Endodermal cell (in vitro differentiated cells): Measurements from ENCODE around the gene RPL35. TPM values are rescaled to one million over a fixed set of nuclear protein-coding genes. Genes with fewer than 3 reads are reported as not detected.

ENCODE experiments used
- DNase-seq: peaks from one replicate; pipeline ENCODE4 v3.0.0-alpha.2; 2017
- H3K27ac ChIP-seq: 2 replicates; pipeline ENCODE4 v1.5.1; 2013; ENCODE audit warnings: mild to moderate bottlenecking, low read depth, low read length, moderate library complexity
- H3K27me3 ChIP-seq: 2 replicates; pipeline ENCODE4 v1.6.1; 2013; ENCODE audit warnings: mild to moderate bottlenecking, low read length, moderate library complexity; ENCODE audit not compliant: insufficient read depth, control insufficient read depth, poor library complexity, severe bottlenecking
- H3K36me3 ChIP-seq: 2 replicates; pipeline ENCODE4 v1.7.0; 2013; ENCODE audit warnings: mild to moderate bottlenecking, low read length, moderate library complexity; ENCODE audit not compliant: control insufficient read depth, insufficient read depth
- H3K4me1 ChIP-seq: one replicate; pipeline ENCODE4 v1.7.0; 2013; ENCODE audit warnings: low read length; ENCODE audit not compliant: control insufficient read depth, insufficient read depth
- H3K4me3 ChIP-seq: 2 replicates; pipeline ENCODE4 v1.5.1; 2013; ENCODE audit warnings: mild to moderate bottlenecking, low read length, moderate library complexity
- H3K9ac ChIP-seq: 2 replicates; pipeline ENCODE4 v1.6.1; 2013; ENCODE audit warnings: mild to moderate bottlenecking, low read length, moderate library complexity; ENCODE audit not compliant: poor library complexity, severe bottlenecking; ENCODE audit errors: extremely low read depth
- H3K9me3 ChIP-seq: 2 replicates; pipeline ENCODE4 v1.6.1; 2013; ENCODE audit warnings: mild to moderate bottlenecking, low read length, moderate library complexity; ENCODE audit not compliant: control insufficient read depth
- H3K27ac Mint-ChIP-seq: 2 replicates; pipeline ENCODE4 v1.8.0; 2020; ENCODE audit warnings: mixed read lengths
- H3K27me3 Mint-ChIP-seq: 2 replicates; pipeline ENCODE4 v1.8.0; 2021; ENCODE audit warnings: mild to moderate bottlenecking, mixed read lengths; ENCODE audit not compliant: insufficient read depth
- H3K36me3 Mint-ChIP-seq: 2 replicates; pipeline ENCODE4 v1.8.0; 2020; ENCODE audit warnings: low read depth, mixed read lengths
- H3K4me1 Mint-ChIP-seq: 2 replicates; pipeline ENCODE4 v1.8.0; 2020; ENCODE audit warnings: mixed read lengths
- H3K4me3 Mint-ChIP-seq: 2 replicates; pipeline ENCODE4 v1.8.0; 2020; ENCODE audit warnings: mild to moderate bottlenecking, moderate library complexity, mixed read lengths
- H3K9me3 Mint-ChIP-seq: 2 replicates; pipeline ENCODE4 v1.8.0; 2020; ENCODE audit warnings: mild to moderate bottlenecking, mixed read lengths
- CTCF ChIP-seq: fragments of 200-600 bp; sonication (generic); conservative IDR thresholded peaks from 2 replicates; pipeline ENCODE4 v1.5.0; 2021; ENCODE audit warnings: antibody characterized with exemption, mild to moderate bottlenecking
- WGBS, 2 experiments: methylation state at CpG; one replicate each; pipeline versions ENCODE4 v1.1.5 to v1.1.7; 2013; ENCODE audit warnings: missing lambda C conversion rate in 2 of 2, mixed read lengths in 1 of 2; ENCODE audit not compliant: insufficient coverage in 1 of 2, insufficient read length in 1 of 2; 5-methylcytosine and 5-hydroxymethylcytosine counted together
- total RNA-seq, 2 donors: library from RNA; stranded (reverse); fragmentation: NEBNext Ultra II Directional in 1 of 2; extraction: Animal tissue kit (Norgen Biotek cat#: 25700) in 1 of 2; gene quantifications; 2 replicates in 1 of 2; 3 replicates in 1 of 2; pipeline ENCODE4 v1.2.1, GENCODE V29; 2021

Gene RPL35
- total RNA-seq, 2 donors from 2014 or later: 1,507 to 1,578 TPM

DNA sequence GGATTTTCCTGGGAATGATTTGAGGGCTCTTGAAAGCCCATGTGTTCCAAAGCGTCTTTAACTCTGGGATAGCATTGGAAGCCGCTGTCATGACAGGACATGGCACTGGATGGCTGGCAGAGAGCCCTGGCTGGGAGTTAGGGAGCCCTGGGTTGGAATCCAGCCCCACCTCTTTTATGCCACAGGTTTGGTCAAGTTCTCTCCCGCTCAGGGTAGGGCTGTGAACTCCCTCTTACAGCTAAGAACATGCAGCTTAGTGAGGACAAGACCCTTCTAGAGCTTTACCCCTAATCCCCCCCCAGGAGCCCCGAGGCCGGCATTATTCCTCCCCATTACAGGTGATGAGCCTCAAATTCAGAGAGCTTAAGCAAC lies 47.6 kb downstream of the RPL35 start:
- H3K4me1 ChIP-seq: peaks cover 12% of the 10 kb centered on the region
- H3K4me1 Mint-ChIP-seq: peaks cover 21% of the 10 kb centered on the region
- WGBS, 2 experiments: 91 to 95% methylated on average over 4 to 5 of the region's 5 CpGs
- no peak for DNase-seq
- no peak for TF ChIP-seq CTCF
- no peak overlapping the region for H3K4me3 ChIP-seq
- H3K9ac ChIP-seq: no peak overlapping the region
- H3K36me3 Mint-ChIP-seq: peaks cover 5% of the 10 kb centered on the region
- H3K4me3 Mint-ChIP-seq: no peak overlapping the region
- no peaks in the 10 kb centered on the region for H3K27me3 Mint-ChIP-seq
- no peaks in the 10 kb centered on the region for H3K36me3 ChIP-seq
- no peaks in the 10 kb centered on the region for H3K9me3 Mint-ChIP-seq
- H3K9me3 ChIP-seq: no peaks in the 10 kb centered on the region
- no peak overlapping the region for H3K27ac ChIP-seq
- H3K27ac Mint-ChIP-seq: peak overlapping the region; percentile 66
- no peaks in the 10 kb centered on the region for H3K27me3 ChIP-seq

GRCh38 chr9:124813501-124814163 lies 48.1 kb downstream of the RPL35 start:
- Mint-ChIP-seq H3K27ac (peak overlapping the region; percentile 66), H3K4me3 (no peak overlapping the region), H3K9me3 (no peaks in the 10 kb centered on the region), H3K27me3 (no peaks in the 10 kb centered on the region), H3K36me3 (peaks cover 7% of the 10 kb centered on the region), H3K4me1 (peaks cover 21% of the 10 kb centered on the region)
- no peak for DNase-seq
- H3K27ac ChIP-seq: no peak overlapping the region
- no peaks in the 10 kb centered on the region for H3K9me3 ChIP-seq
- H3K9ac ChIP-seq: no peak overlapping the region
- no peaks in the 10 kb centered on the region for H3K27me3 ChIP-seq
- H3K4me1 ChIP-seq: peaks cover 8% of the 10 kb centered on the region
- 79 to 86% methylated on average over 8 to 11 of the region's 11 CpGs for WGBS, 2 experiments
- TF ChIP-seq CTCF: peak; percentile 18
- H3K36me3 ChIP-seq: no peaks in the 10 kb centered on the region
- H3K4me3 ChIP-seq: no peak overlapping the region

- WGBS, 2 experiments: 89 to 94% methylated on average over 7 of the region's 7 CpGs
- Mint-ChIP-seq H3K27me3 (no peaks in the 10 kb centered on the region), H3K9me3 (no peaks in the 10 kb centered on the region), H3K4me3 (no peak overlapping the region), H3K27ac (no peak overlapping the region), H3K36me3 (peaks cover 12% of the 10 kb centered on the region), H3K4me1 (peaks cover 21% of the 10 kb centered on the region)
- Histone ChIP-seq H3K4me3 (no peak overlapping the region), H3K9ac (no peak overlapping the region), H3K27ac (no peak overlapping the region), H3K36me3 (no peaks in the 10 kb centered on the region), H3K4me1 (peaks cover 7% of the 10 kb centered on the region), H3K27me3 (no peaks in the 10 kb centered on the region), H3K9me3 (no peaks in the 10 kb centered on the region)
- no peak for TF ChIP-seq CTCF
- no peak for DNase-seq
Measured at GRCh38 chr9:124813041-124813440, 48.7 kb downstream of the RPL35 start.
